ENCODE measurements around the gene CCDC201. TPM values are rescaled to one million over a fixed set of nuclear protein-coding genes. Genes with fewer than 3 reads are reported as not detected.
"Not testable (repeated sequence)": the region's sequence is repeated elsewhere in the genome, so short reads cannot be mapped to it uniquely, and the experiment has no call there.

Gene CCDC201
- total and polyA plus RNA-seq, 10 donors: not detected

DNA sequence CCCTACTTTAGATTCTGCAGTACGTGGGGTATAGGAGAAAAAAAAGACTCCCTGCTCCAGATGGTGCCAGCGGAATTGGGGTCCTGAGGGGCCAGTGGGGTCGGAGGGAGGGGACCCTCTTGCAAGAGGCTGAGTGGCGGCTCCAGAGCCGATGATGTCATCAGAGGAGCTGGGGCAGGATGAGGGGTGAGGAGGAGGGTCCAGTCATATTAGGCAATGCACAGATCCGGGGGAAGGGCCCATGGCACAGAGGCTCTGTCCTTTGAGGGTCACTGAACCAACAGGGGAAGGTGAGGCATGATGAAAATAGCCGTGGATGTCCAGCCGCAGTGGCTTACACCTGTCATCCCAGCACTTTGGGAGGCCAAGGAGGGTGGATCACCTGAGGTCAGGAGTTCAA is 19.4 kb downstream of the CCDC201 start:
- intact Hi-C loops (cut with DNase I; ENCODE audit: low total_unique reads): loop anchor here (10.0 kb wide), 2 partner anchors 589 to 699 kb away; partner anchors contain the start of gene RAMP3

DNA sequence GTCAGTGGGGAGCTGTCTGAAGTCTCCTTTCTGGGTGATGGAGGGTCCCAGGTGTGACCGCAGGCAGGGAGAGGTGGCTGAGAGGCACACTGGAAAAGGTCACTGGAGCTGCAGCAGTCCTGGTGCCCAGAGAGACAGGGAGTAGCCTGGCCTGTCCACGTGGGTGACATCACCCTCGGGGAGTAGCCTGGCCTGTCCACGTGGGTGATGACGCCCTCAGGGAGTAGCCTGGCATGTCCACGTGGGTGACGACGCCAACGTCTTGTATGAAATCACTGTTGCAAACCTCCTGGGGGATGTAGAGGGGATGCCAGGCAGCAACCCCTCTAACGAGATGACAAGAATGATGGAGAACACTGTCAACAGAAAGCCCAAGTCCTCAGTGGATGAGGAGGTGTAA is 19.9 kb downstream of the CCDC201 start:
- H3K36me3 ChIP-seq, H3K27ac ChIP-seq, DNase-seq, H3K4me3 ChIP-seq, H3K4me1 ChIP-seq, H3K9me3 ChIP-seq: not testable (repeated sequence)
- WGBS, 5 donors: 73 to 87% (median 85%) methylated on average over 9 to 10 of the region's 10 CpGs
- intact Hi-C loops (cut with DNase I; ENCODE audit: low total_unique reads): loop anchor here (10.0 kb wide), 2 partner anchors 588 to 698 kb away; partner anchors contain the start of gene RAMP3
- H3K27me3 ChIP-seq (replicated peaks in 1 of 7): peaks cover 0 to 12% (median 0%) of the 10 kb centered on the region in 7 donors

More for the DNA sequence above, 19.4 kb downstream of the CCDC201 start:
- H3K27me3 ChIP-seq (replicated peaks in 1 of 7): peaks cover 0 to 12% (median 0%) of the 10 kb centered on the region in 7 donors
- H3K4me3 ChIP-seq, H3K4me1 ChIP-seq, H3K27ac ChIP-seq, H3K36me3 ChIP-seq, H3K9me3 ChIP-seq, DNase-seq: not testable (repeated sequence)
- WGBS, 5 donors: 79 to 88% (median 82%) methylated on average over 8 of the region's 8 CpGs

DNA sequence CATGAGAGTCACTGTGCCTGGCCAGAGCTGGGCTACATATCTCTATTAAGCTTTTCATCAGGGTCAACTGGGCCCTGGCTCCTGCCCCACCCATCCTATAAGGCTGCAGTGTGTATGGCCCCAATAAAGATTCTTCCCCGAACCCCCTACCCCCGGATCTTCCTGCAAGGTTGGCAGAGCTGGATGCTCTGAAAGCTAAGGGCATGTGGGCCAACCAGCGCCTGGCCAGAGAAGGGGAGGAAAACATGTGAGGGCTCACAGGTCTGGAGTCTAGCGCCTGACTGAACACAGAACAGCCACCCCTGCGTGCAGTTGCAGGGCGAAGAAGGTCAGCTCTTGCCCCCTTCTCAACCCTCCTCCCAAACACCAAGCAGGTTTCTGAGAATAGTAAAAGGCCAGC is 24.1 kb downstream of the CCDC201 start:
- H3K27ac ChIP-seq; DNase-seq; intact Hi-C loops (cut with DNase I; ENCODE audit: low total_unique reads); H3K9me3 ChIP-seq; H3K4me3 ChIP-seq; H3K27me3 ChIP-seq (replicated peaks in 1 of 7); H3K4me1 ChIP-seq; H3K36me3 ChIP-seq: not testable (repeated sequence)
- WGBS, 5 donors: 78 to 93% (median 90%) methylated on average over 4 to 6 of the region's 6 CpGs

DNA sequence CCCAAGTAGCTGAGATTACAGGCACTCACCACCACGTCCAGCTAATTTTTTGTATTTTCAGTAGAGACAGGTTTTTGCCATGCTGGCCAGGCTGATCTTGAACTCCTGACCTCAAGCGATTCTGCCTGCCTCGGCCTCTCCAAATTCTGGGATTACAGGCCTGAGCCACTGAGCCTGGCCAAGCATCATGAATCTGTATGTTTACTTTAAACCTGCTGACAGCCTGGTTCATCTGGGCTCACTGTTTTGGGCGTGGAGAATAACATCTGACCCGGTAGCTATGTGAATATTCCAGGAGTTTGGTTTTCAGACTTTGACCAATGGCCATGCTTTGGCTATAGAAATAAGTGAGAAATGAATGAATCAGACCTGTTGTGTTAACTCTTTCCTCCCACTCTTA is 26.3 kb downstream of the CCDC201 start:
- H3K36me3 ChIP-seq; H3K27ac ChIP-seq; H3K4me3 ChIP-seq; intact Hi-C loops (cut with DNase I; ENCODE audit: low total_unique reads); H3K9me3 ChIP-seq; H3K27me3 ChIP-seq (replicated peaks in 1 of 7); H3K4me1 ChIP-seq; DNase-seq: not testable (repeated sequence)
- 70 to 89% (median 85%) methylated on average over 5 of the region's 5 CpGs for WGBS, 5 donors

DNA sequence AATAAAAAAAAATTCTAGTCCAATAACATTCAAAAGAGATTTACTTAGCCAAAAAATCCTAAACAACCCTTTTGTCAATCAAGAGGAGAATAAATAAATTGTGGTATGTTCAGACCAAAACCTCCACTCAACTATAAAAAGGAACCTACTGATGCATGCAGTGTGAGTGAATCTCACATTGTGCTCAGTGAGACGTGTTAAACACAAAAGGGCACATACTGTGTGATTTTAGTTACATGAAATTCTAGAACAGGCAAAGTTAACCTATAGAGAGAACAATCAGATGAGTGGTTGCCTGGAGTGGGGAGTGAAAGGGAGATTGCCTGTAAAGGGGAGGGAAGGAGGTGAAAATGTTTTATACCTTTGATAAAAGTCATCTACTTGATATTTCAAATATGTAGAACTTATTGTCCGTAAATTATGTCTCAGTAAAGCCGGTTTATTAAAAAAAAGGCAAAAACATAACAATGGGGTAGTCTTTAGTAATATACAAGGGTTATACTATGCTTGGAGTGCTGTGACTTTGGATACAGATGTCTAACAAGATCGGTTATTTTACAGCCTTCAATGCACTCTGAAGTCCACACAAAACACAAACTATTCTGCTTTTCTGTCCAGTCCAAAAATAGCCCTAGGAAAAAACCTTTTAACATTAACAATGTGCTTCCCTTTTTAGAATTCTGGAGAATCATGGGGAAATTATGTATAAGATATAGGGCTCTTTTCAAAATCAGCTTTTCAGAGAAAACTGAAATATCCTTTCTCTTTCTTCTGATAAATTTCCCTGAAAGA is 30.8 kb downstream of the CCDC201 start:
- H3K27ac ChIP-seq; H3K4me3 ChIP-seq; intact Hi-C loops (cut with DNase I; ENCODE audit: low total_unique reads); H3K27me3 ChIP-seq (replicated peaks in 1 of 7); H3K36me3 ChIP-seq; DNase-seq; H3K4me1 ChIP-seq; H3K9me3 ChIP-seq: not testable (repeated sequence)
- 48 to 63% (median 59%) methylated on average over 4 of the region's 4 CpGs for WGBS, 5 donors

DNA sequence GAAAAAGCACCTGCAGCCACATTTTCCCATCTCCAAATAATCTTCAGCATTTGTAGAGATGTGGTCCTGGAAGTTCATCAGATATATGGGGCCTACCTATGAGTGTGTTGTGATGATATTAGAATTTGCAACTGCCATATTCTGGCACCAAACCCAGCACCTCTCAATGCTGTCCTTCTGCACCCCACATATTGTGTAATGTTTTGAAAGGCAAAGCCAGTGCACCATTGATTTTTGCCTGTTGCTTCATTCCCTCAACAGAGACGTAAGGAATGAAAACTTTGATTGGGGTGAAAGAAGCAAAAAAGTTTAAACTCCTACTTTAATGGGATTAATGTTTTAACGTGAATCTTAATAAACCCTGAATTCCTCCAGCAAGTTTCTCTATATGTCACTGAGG is 34.0 kb downstream of the CCDC201 start:
- H3K4me3 ChIP-seq; H3K4me1 ChIP-seq; H3K27me3 ChIP-seq (replicated peaks in 1 of 7); intact Hi-C loops (cut with DNase I; ENCODE audit: low total_unique reads); H3K27ac ChIP-seq; H3K36me3 ChIP-seq; H3K9me3 ChIP-seq; DNase-seq: not testable (repeated sequence)
- 74 to 98% (median 89%) methylated on average over 2 of the region's 2 CpGs for WGBS, 5 donors

DNA sequence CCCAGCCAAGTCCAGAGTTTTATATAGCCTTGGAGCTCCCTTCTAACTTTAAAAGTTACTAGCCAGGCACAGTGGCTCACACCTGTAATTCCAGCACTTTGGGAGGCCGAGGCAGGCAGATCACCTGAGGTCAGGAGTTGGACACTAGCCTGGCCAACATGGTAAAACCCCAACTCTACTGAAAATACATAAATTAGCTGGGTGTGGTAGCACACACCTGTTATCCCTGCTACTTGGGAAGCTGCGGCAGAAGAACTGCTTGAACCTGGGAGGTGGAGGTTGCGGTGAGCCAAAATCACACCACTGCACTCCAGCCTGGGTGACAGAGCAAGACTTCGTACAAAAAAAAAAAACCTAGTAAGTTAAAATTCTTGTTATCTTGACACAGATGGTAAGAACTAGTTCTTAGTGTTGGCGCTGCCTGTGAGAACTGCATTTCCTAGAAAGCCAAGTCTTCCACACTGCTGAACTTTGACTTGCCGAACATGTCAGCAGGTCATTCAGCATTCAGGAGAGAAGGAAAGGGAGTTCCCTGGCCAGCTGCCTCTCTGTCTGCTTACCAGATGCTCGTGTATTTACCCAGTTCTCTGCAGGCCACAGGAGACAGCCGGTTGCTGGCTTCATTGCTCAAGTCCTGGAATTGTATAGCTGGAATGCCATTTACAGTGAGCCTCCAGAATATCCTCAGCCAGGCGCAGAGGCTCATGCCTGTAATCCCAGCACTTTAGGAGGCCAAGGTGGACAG is 40.3 kb downstream of the CCDC201 start:
- H3K9me3 ChIP-seq; H3K27me3 ChIP-seq (replicated peaks in 1 of 7); H3K36me3 ChIP-seq; intact Hi-C loops (cut with DNase I; ENCODE audit: low total_unique reads); H3K27ac ChIP-seq; DNase-seq; H3K4me1 ChIP-seq; H3K4me3 ChIP-seq: not testable (repeated sequence)
- WGBS, 5 donors: 77 to 88% (median 81%) methylated on average over 7 to 9 of the region's 9 CpGs

DNA sequence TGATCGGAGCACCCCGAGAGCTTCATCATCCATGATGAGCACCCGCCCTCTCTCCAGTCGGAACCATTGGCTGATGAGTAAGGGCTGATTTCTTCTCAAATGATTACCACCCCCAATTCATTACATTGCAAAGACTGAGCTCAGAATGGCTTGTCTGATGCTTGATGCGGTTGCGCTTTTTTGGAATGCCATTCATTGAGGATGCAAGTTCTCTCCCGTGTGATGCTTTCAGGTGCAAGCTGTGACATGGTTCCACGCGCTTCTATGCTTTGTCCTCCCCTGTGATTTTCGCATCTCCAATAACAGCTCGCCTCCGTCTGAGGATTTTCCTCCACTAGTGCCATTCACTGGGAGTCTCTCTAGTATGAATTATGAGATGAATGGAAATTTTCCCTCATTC is 43.0 kb downstream of the CCDC201 start:
- H3K9me3 ChIP-seq; H3K4me1 ChIP-seq; H3K27me3 ChIP-seq (replicated peaks in 1 of 7); H3K36me3 ChIP-seq; H3K4me3 ChIP-seq; intact Hi-C loops (cut with DNase I; ENCODE audit: low total_unique reads); H3K27ac ChIP-seq: not testable (repeated sequence)
- peak; percentile 40 for DNase-seq
- 90 to 96% (median 94%) methylated on average over 12 of the region's 12 CpGs for WGBS, 5 donors

DNA sequence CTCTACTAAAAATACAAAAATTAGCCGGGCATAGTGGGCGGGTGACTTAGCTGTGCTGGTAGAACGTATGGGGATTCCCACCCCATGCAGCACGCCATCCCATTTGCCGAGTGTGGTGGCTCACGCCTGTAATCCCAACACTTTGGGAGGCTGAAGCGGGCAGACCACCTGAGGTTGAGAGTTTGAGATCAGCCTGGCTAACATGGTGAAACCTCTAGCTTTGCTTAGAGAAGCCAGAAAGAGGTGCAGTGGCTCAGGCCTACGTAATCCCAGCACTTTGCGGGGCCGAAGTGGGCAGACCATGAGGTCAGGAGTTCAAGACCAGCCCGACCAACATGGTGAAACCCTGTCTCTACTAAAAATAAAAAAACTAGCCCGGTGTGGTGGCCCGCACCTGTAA is 45.2 kb downstream of the CCDC201 start:
- H3K9me3 ChIP-seq; intact Hi-C loops (cut with DNase I; ENCODE audit: low total_unique reads); H3K4me1 ChIP-seq; H3K27ac ChIP-seq; H3K27me3 ChIP-seq (replicated peaks in 1 of 7); H3K36me3 ChIP-seq; H3K4me3 ChIP-seq: not testable (repeated sequence)
- WGBS, 5 donors: 94 to 98% (median 95%) methylated on average over 13 of the region's 13 CpGs
- peak; percentile 46 for DNase-seq

DNA sequence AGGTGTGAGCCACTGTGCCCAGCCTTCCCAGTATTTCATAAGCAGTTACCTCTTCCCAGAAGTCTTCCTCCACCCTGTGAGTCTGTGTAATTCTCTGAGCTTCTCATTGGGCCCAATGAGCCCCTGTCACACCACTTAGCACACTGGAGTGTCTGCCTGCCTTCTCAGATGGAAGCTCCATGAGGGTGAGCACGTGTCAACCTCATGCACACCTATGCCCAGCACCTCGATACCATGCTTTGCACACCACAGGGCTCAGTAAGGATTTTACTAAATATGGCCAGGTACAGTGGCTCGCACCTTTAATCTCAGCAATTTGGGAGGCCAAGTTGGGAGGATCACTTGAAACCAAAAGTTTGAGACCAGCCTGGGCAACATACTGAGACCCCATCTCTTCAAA is 46.3 kb downstream of the CCDC201 start:
- H3K27ac ChIP-seq; H3K4me1 ChIP-seq; H3K27me3 ChIP-seq (replicated peaks in 1 of 7); DNase-seq; H3K36me3 ChIP-seq; H3K4me3 ChIP-seq; intact Hi-C loops (cut with DNase I; ENCODE audit: low total_unique reads); H3K9me3 ChIP-seq: not testable (repeated sequence)
- 83 to 86% (median 84%) methylated on average over 3 of the region's 3 CpGs for WGBS, 5 donors

DNA sequence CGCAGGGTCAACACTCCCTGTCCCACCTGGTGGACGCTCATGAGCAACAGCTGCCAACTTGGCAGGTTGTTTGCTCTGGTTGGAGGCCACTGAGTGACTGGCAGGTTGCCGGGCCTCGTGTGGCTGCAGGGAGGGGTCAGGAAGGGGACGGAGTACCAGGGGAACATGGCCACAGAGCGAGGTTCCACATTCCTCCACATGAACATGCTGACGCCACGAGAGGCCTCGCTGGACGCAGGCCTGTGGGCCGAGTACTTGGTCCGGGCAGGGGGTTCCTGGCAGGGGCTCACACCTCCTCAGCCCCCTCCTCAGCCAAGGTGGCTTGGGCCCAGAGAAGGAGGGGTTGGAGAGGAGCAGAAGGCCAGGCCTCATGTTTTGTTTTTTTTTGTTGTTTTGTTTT is 54.1 kb downstream of the CCDC201 start:
- H3K27me3 ChIP-seq (replicated peaks in 1 of 7); H3K27ac ChIP-seq; H3K9me3 ChIP-seq; H3K36me3 ChIP-seq; intact Hi-C loops (cut with DNase I; ENCODE audit: low total_unique reads); H3K4me3 ChIP-seq; H3K4me1 ChIP-seq: not testable (repeated sequence)
- peak; percentile 53 for DNase-seq
- WGBS, 5 donors: 87 to 96% (median 93%) methylated on average over 6 to 12 of the region's 12 CpGs
